Liver (tissue), 9 donors: Measurements from ENCODE around the gene RBBP4. TPM values are rescaled to one million over a fixed set of nuclear protein-coding genes. Genes with fewer than 3 reads are reported as not detected.
A peak's percentile ranks its signal among the peaks of the same experiment; 100 is the strongest.

Experiments
- DNase-seq: peaks from one replicate; pipeline ENCODE4 v3.0.0-alpha.2; 2017; ENCODE audit warnings: low spot score
- H3K27ac ChIP-seq, 2 donors: one replicate each; pipeline ENCODE4 v1.7.0; 2013; ENCODE audit warnings: inconsistent platforms in 2 of 2, low read length in 2 of 2, control low read depth in 1 of 2, low read depth in 1 of 2, mild to moderate bottlenecking in 1 of 2
- H3K27me3 ChIP-seq, 4 donors: one replicate each; pipeline versions ENCODE4 v1.6.1 to v1.7.0; 2013; ENCODE audit warnings: low read length in 3 of 4, inconsistent platforms in 1 of 4, mild to moderate bottlenecking in 1 of 4, moderate library complexity in 1 of 4; ENCODE audit not compliant: control insufficient read depth in 4 of 4, insufficient read depth in 4 of 4
- H3K36me3 ChIP-seq, 4 donors: one replicate each; pipeline versions ENCODE4 v1.6.1 to v1.7.0; 2013; ENCODE audit warnings: low read length in 3 of 4, mild to moderate bottlenecking in 3 of 4, low read depth in 1 of 4, moderate library complexity in 1 of 4; ENCODE audit not compliant: control insufficient read depth in 4 of 4, insufficient read depth in 3 of 4
- H3K4me1 ChIP-seq, 4 donors: one replicate each; pipeline versions ENCODE4 v1.6.1 to v1.7.0; 2013; ENCODE audit warnings: low read length in 3 of 4, mild to moderate bottlenecking in 3 of 4, moderate library complexity in 1 of 4; ENCODE audit not compliant: control insufficient read depth in 4 of 4, insufficient read depth in 4 of 4
- H3K4me3 ChIP-seq, 3 donors: one replicate each; pipeline versions ENCODE4 v1.6.1 to v1.7.0; 2013; ENCODE audit warnings: low read length in 3 of 3, control low read depth in 1 of 3, low read depth in 1 of 3, mild to moderate bottlenecking in 1 of 3
- H3K9ac ChIP-seq, 2 donors: one replicate each; pipeline ENCODE4 v1.7.0; 2013; ENCODE audit warnings: low read length in 2 of 2, mild to moderate bottlenecking in 2 of 2, moderate library complexity in 2 of 2, control low read depth in 1 of 2, low read depth in 1 of 2
- H3K9me3 ChIP-seq, 4 donors: one replicate each; pipeline versions ENCODE4 v1.6.1 to v1.7.0; 2013; ENCODE audit warnings: low read length in 3 of 4; ENCODE audit not compliant: control insufficient read depth in 4 of 4
- EGR1 ChIP-seq, 2 donors: IDR thresholded peaks; 2 replicates each; pipeline ENCODE4 v1.6.1; 2016 to 2018; ENCODE audit warnings: antibody characterized with exemption in 2 of 2, low read depth in 2 of 2
- FOXA1 ChIP-seq: IDR thresholded peaks from 2 replicates; pipeline ENCODE4 v1.6.1; 2016; ENCODE audit warnings: antibody characterized with exemption
- FOXA2 ChIP-seq: IDR thresholded peaks from 2 replicates; pipeline ENCODE4 v1.6.1; 2016; ENCODE audit warnings: antibody characterized with exemption
- GABPA ChIP-seq, 2 donors: IDR thresholded peaks in 1 of 2; conservative IDR thresholded peaks in 1 of 2; 2 replicates each; pipeline ENCODE4 v1.6.1; 2016; ENCODE audit warnings: antibody characterized with exemption in 2 of 2, mild to moderate bottlenecking in 1 of 2, moderate library complexity in 1 of 2
- HNF4A ChIP-seq, 2 donors: conservative IDR thresholded peaks; 2 replicates each; pipeline ENCODE4 v1.6.1; 2016; ENCODE audit warnings: antibody characterized with exemption in 2 of 2, mild to moderate bottlenecking in 2 of 2
- HNF4G ChIP-seq: IDR thresholded peaks from 2 replicates; pipeline ENCODE4 v1.6.1; 2016; ENCODE audit warnings: antibody characterized with exemption
- JUND ChIP-seq, 2 donors: IDR thresholded peaks; 2 replicates each; pipeline ENCODE4 v1.6.1; 2016; ENCODE audit warnings: antibody characterized with exemption in 2 of 2
- MAX ChIP-seq: IDR thresholded peaks from 2 replicates; pipeline ENCODE4 v1.6.1; 2016; ENCODE audit warnings: antibody characterized with exemption
- NR2F2 ChIP-seq: IDR thresholded peaks from 2 replicates; pipeline ENCODE4 v1.6.1; 2016; ENCODE audit warnings: antibody characterized with exemption
- RAD21 ChIP-seq, 2 donors: IDR thresholded peaks; 2 replicates each; pipeline ENCODE4 v1.6.1; 2016; ENCODE audit warnings: antibody characterized with exemption in 2 of 2, mild to moderate bottlenecking in 2 of 2
- REST ChIP-seq: IDR thresholded peaks from 2 replicates; pipeline ENCODE4 v1.6.1; 2016; ENCODE audit warnings: antibody characterized with exemption, mild to moderate bottlenecking
- RXRA ChIP-seq, 2 donors: IDR thresholded peaks; 2 replicates each; pipeline ENCODE4 v1.6.1; 2017 to 2018; ENCODE audit warnings: antibody characterized with exemption in 2 of 2, mild to moderate bottlenecking in 1 of 2
- SP1 ChIP-seq: IDR thresholded peaks from 2 replicates; pipeline ENCODE4 v1.6.1; 2018; ENCODE audit warnings: antibody characterized with exemption, mild to moderate bottlenecking
- TAF1 ChIP-seq: conservative IDR thresholded peaks from 2 replicates; pipeline ENCODE4 v1.6.1; 2016; ENCODE audit warnings: antibody characterized with exemption, mild to moderate bottlenecking
- YY1 ChIP-seq: IDR thresholded peaks from 2 replicates; pipeline ENCODE4 v1.6.1; 2016; ENCODE audit warnings: antibody characterized with exemption, mild to moderate bottlenecking
- ZBTB33 ChIP-seq: IDR thresholded peaks from 2 replicates; pipeline ENCODE4 v1.6.1; 2016; ENCODE audit warnings: antibody characterized with exemption
- WGBS: extraction: QIAGEN DNeasy Blood & Tissue Kit; methylation state at CpG from one replicate; pipeline ENCODE4 v1.1.7; 2013; 5-methylcytosine and 5-hydroxymethylcytosine counted together
- polyA plus RNA-seq, 2 donors: library from polyadenylated mRNA; stranded (reverse) in 1 of 2; unstranded in 1 of 2; fragments of 200-250 nt in 1 of 2; fragments of >200 nt in 1 of 2; fragmentation: Nextera tagmentation in 1 of 2; extraction: Ambion mirVana in 1 of 2; gene quantifications; one replicate each; pipeline versions ENCODE4 v1.2.1 to v1.2.3, GENCODE V29; 2013 to 2015
- total RNA-seq, 2 donors: library from RNA; depleted of rRNA; stranded (reverse); fragments of >200 nt; gene quantifications; one replicate each; pipeline ENCODE4 v1.2.3, GENCODE V29; 2014
- TF ChIP-seq, protein P1 (sequence below): fragments of 150-350 bp; IDR thresholded peaks from 2 replicates; pipeline ENCODE4 v1.5.1; 2017; ENCODE audit warnings: improper control_type of control experiment, low read depth, low read length; ENCODE audit not compliant: missing input control
- TF ChIP-seq, protein P2 (sequence below): IDR thresholded peaks from 2 replicates; pipeline ENCODE4 v1.6.1; 2016; ENCODE audit warnings: antibody characterized with exemption
- donor health status: healthy.
- donor health status: healthy.
- donor health status: healthy.
- donor health status: healthy.
- donor health status: healthy.

RBBP4 gene
- total RNA-seq (10 to 100 TPM; 61.3 to 93.1 TPM), polyA plus RNA-seq (10 to 100 TPM; 35.3 to 36.6 TPM)

- Histone ChIP-seq H3K9me3 (no peaks in the 10 kb centered on the region), H3K9ac (peak within 1 kb of the TSS; percentile 94 to 95), H3K4me3 (peak within 1 kb of the TSS; percentile 84 to 100 (median 84)), H3K27me3 (no peaks in the 10 kb centered on the region), H3K27ac (peak within 1 kb of the TSS; percentile 99 to 100), H3K36me3 (peaks cover 4 to 8% (median 8%) of the 10 kb centered on the region in 4 donors), H3K4me1 (peaks cover 4 to 25% (median 18%) of the 10 kb centered on the region in 4 donors)
- TF ChIP-seq, protein P1, sequence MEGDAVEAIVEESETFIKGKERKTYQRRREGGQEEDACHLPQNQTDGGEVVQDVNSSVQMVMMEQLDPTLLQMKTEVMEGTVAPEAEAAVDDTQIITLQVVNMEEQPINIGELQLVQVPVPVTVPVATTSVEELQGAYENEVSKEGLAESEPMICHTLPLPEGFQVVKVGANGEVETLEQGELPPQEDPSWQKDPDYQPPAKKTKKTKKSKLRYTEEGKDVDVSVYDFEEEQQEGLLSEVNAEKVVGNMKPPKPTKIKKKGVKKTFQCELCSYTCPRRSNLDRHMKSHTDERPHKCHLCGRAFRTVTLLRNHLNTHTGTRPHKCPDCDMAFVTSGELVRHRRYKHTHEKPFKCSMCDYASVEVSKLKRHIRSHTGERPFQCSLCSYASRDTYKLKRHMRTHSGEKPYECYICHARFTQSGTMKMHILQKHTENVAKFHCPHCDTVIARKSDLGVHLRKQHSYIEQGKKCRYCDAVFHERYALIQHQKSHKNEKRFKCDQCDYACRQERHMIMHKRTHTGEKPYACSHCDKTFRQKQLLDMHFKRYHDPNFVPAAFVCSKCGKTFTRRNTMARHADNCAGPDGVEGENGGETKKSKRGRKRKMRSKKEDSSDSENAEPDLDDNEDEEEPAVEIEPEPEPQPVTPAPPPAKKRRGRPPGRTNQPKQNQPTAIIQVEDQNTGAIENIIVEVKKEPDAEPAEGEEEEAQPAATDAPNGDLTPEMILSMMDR = no peak
- TF ChIP-seq EGR1 (IDR thresholded peaks at IDR 0.05; ENCODE audit: low read depth in 2 of 2) = no peak
- no peak for TF ChIP-seq FOXA2
- TF ChIP-seq, protein P2, sequence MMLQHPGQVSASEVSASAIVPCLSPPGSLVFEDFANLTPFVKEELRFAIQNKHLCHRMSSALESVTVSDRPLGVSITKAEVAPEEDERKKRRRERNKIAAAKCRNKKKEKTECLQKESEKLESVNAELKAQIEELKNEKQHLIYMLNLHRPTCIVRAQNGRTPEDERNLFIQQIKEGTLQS = no peak
- TF ChIP-seq HNF4G = no peak
- TF ChIP-seq HNF4A (conservative IDR thresholded peaks at IDR 0.05) = no peak
- peak; percentile 87 for TF ChIP-seq MAX
- no peak for TF ChIP-seq FOXA1
- TF ChIP-seq RAD21 (IDR thresholded peaks at IDR 0.05) = no peak
- peak; percentile 96 for TF ChIP-seq ZBTB33
- TF ChIP-seq NR2F2 = no peak
- TF ChIP-seq TAF1 = no peak
- peak in 1 of 2 donors; percentile 11 for TF ChIP-seq JUND (IDR thresholded peaks at IDR 0.05)
- TF ChIP-seq REST = peak; percentile 61
- TF ChIP-seq SP1 = peak; percentile 35
- TF ChIP-seq GABPA (IDR thresholded peaks at IDR 0.05 in 1 of 2, conservative IDR thresholded peaks at IDR 0.05 in 1 of 2) = peak in 1 of 2 donors; percentile 82
- peak; percentile 99 for TF ChIP-seq YY1
- TF ChIP-seq RXRA (IDR thresholded peaks at IDR 0.05) = no peak
- under 1% methylated on average over 67 of the region's 67 CpGs for WGBS
- DNase-seq = peak; percentile 98
Observed at GRCh38 chr1:32650752-32651460, at the start of gene RBBP4. RBBP4 (plus strand) TSS chr1:32651208; CDS start chr1:32651307, 99 bp downstream.
